ENCODE measurements around the gene CAT.

CAT gene

DNA sequence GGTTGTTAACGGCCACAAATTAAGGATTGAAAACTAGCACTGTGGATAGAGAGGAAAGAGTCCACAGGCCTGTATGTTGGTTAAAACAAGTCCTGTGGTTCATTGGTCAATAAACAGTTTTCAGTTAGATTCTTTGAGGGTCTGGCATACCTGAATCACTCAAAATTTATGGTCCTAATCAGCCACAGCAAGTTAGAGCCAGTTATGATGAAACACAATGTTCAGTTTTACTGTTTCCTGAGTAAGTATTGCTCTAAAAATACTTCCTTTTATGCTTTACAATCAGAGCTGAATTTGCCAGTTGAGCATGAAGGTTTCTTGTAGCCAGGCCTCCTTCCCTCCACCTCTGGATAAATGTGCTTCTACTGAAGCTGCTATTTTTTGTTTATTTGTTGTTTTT lies 12.9 kb upstream of the CAT start:
- no peak for DNase-seq

DNA sequence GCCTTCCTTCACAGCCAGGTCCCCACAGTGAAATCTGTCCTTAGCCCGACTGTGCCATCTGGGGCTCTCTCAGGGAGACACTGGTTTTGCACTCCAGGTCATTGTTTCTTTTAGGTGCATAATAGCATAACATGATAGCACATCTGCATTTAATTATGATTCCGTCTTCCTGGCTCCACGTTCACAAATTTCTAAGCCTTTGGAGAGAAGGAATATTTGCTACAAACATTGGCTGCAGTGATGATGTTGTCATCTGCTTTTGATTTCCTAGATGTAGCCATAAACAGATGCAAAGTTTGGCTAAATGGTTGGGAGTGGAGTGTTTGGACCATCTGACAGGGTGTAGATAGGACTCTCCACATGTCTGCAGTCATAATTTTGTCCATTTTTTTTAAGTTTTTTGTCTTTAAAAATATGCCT lies 12.0 kb upstream of the CAT start:
- DNase-seq: no peak

DNA sequence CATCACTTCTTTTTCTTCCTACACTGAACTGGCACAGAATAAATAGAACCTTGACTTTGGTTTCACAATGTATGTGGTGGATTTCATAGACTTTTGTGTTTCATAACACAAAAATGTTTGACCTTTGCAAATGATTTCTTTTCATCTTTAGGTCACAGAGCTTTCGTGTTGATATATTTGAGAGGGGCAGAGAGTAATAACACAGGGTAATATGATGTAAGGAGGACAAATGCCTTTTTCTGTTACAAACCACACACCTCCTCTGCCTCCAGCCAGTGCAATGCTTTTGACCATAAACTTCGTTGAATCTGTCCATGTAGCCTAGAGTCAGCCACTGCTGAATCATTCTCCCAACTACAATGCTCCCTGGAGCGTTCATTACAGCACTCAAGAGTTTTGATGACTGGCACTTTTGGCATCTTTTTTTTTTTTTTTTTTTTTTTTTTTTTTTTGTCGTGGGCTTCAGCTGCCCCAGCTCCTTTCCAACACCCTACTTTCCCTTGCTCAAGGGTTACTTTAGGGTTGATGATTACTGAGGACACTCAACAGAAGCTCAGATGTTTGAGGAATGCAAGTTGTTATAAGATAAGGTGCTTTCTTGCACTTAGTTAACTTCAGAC lies 11.4 kb upstream of the CAT start:
- no peak for DNase-seq

GRCh38 chr11:34431979-34432378 lies 6.8 kb upstream of the CAT start:
- no peak for DNase-seq

GRCh38 chr11:34432822-34433221 lies 5.9 kb upstream of the CAT start:
- DNase-seq: no peak

DNA sequence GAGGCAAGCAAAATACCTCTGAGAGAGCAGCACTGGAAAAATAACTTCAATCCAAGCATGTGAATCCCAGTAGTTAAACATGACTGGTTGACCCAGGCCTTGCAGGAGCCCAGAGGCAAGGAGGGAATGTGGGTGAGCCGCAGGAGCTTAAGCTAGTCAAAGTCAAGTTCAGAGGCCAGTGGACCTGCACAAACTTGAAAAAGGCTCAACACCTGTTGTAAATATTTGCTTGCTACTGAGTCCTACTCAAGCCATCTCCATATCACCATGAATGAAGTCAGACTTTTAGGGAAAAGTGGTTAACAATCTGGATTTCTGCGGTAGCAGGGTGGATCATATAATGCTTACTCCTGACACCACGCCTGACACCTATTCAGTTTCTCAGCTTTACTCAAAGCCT lies 4.8 kb upstream of the CAT start:
- no peak for DNase-seq

DNA sequence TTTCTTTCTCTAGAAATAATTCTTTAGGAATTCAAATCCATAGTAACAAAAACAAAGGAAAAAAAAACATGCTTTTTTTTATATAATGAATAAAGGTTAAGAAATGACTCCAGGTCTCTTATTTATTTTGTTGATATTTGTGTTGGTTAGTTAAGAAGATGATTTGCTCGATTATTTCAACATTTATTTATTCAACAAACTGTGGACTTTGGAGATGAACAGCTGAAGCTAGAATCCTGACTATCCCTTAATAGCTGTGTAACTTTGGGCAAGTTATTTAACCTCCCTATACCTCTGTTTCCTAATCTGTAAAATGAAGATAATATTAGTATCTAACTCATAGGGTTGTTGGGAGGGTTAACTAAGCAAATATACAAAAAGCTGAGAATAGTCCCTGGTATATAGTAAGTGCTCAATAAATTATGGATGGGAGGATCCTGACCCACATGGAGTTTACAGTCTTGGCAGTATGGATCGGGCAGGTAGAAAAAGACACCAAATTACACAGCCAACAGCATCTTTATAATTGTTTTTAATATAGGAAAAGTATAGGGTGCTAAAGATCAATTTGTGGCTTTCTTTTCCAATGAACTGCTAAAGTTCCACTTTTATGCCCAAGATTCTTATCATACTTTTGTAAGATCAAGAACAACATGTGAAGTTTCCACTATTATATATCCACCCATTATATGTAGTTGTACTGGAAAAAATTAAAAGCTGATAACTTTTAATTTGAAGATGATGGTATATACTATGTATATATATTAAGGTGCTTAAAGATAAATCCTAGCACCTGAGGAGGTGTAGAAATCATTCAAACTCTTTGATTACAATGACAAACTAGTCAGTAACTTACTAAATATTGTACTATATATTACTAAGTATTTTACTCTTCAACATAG lies 1.3 kb upstream of the CAT start:
- DNase-seq: no peak

- no peak for DNase-seq
Observed at GRCh38 chr11:34439610-34440198, 970 bp downstream of the CAT start.

DNA sequence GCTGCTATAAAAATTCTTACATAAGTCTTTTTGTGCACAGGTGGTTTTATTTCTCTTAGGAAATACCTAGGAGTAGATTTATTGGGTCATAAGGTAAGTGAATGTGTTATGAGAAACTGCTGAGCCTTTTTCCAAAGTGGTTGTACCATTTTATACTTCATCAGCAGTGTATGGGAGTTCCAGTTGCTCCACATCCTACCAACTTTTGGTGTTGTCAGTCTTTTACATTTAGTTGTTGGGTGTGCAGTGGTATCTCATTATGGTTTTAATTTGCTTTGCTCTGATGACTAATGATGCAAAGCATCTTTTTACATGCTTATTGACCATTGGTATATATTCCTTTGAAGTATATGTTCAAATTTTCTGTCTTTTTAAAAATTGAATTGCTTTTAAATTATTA lies 3.1 kb downstream of the CAT start:
- no peak for DNase-seq

DNA sequence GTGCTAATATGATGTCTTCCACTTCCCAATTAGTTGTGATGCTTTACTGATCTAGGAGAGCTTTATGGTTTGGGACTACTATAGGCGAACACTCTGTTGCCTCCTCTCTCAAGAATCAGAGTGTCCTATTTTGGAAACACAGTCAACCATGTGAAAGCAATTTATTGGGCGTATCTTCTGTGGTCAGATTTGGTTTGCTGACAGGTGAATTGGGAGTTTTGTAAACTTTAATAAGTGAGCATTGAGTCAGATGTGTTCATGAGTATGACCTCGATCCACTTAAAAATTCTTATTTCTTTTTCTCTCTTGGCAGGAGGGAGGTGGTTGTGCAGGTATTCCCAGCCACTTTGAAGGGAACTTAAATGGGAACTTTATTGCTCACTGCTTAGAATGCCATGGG lies 4.4 kb downstream of the CAT start:
- no peak for DNase-seq

DNA sequence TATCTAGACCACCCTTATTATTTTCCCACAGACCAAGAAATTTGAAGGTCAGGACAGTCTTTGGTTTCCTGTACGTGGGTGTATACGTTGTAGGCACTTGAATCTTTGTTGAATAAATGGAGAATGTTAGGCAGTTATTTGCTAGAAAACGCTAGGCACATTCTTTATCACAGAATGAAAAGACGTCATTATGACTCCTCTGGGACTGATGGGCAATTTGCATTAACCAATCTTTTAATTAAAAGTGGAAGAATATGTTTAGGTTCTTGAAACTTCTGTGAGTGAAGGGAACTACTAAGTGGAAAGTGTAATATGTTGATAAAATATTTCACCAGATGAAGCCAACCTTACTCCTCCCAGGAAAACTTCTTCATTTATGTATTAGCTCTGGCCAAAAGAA lies 5.7 kb downstream of the CAT start:
- DNase-seq: no peak

DNA sequence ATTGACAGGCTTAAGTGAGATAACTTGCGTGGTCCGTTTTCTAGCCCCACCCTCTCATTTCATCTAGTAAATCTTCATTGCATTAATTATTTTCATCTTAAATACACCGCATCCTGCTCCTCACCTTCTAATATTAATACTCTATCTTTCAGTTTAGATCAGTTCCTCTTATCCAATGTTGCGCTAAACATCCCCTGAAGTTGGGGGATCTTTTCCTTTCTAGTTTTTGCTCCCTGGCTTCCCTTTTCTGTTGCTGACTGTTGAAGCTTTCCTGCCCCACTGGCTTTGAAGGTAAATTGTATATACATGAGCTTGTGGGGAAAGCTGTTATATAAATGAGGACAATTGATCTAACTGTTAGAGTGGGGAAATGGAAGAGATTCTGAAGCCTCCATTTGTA lies 7.2 kb downstream of the CAT start:
- DNase-seq: no peak

- DNase-seq: no peak
Observed at GRCh38 chr11:34446386-34446785, 7.7 kb downstream of the CAT start.

GRCh38 chr11:34447044-34447443 lies 8.3 kb downstream of the CAT start:
- no peak for DNase-seq

DNA sequence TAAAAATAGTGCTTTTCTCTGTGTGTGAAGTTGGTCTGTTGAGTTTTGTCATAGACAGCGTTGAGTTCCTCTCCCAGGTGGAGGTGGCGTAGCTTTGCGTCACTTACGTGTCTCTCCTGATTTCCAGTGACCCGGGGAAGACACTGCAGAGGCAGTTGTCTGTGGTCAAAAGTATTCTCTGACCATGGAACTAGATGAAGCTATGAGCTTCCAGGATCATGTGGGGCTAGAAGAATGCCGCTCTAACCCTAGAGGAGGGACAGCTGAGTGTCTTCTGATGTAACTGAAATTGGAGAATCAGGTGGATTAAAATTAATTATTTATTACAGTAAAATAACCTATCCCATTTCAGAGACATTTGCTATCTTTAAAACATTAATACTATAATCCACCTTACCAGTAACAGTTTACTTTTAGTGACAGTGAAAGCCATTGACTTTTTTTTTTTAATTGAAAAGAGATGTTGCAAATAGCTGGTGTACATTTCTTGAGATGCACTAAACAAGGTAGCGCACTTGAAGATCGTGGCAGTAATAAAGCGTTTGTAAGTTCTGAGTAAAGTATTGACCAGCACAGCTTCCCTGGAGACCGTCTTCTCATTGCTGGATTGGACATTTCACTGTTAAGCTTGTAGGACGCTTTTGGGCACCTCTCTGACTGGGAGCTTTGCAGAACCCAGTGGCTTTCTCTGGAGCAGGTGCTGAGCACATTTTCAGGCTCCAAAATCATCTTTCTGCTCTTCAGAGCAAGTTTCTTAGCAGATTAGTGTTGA lies 9.7 kb downstream of the CAT start:
- no peak for DNase-seq

- no peak for DNase-seq
Observed at GRCh38 chr11:34449013-34449412, 10.3 kb downstream of the CAT start.

DNA sequence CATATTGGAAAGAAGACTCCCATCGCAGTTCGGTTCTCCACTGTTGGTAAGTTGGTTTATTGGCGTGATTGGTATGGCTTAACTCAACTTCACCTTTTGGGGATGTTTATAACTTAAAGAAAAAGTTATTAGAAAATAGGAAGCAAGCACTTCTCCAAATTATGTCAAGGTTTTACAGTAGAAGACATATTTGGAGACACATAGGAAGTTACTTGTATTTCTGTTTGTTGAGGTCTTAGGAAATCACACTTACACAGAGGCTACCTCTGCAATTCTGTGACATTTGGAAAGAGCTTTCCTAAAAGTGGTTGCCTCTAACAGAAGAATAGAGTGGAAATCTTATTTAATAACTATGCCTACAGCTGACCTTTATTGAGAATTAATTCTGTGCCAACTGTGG lies 12.3 kb downstream of the CAT start:
- no peak for DNase-seq

- no peak for DNase-seq
Observed at GRCh38 chr11:34454308-34455032, 15.7 kb downstream of the CAT start.

- no peak for DNase-seq
Observed at GRCh38 chr11:34457607-34458006, 18.9 kb downstream of the CAT start.

GRCh38 chr11:34458525-34458924 lies 19.8 kb downstream of the CAT start:
- no peak for DNase-seq

DNA sequence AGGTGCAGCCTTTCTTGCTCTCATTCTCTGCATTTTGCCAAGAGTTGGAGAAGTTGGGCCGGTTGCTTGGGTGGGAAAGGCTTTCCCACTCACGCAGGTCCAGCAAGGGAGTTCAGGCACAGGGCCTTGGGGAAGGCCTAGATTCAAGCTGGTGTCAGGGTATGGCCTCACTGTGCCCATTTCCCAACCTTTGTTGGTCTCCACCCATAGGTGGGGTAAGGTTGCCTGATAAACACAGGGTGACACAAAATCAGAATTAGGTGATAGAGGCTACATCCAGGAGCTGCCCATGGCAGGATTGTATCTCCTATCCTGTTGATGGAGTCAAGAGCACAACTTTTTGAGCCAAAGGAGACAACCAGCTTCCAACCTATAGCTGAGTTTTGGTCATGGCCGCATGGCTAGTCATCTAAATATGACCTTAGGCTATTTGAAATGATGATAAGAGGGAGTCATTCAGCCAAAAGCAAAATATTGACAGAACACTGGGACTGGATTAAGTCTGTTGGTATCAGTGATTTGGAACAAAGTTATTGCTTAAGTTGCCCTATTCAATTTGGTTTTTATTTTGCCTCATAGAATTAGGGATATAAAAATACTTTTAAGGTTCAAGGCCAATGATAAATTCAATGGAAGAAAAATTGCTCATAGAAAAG lies 20.9 kb downstream of the CAT start:
- no peak for DNase-seq

DNA sequence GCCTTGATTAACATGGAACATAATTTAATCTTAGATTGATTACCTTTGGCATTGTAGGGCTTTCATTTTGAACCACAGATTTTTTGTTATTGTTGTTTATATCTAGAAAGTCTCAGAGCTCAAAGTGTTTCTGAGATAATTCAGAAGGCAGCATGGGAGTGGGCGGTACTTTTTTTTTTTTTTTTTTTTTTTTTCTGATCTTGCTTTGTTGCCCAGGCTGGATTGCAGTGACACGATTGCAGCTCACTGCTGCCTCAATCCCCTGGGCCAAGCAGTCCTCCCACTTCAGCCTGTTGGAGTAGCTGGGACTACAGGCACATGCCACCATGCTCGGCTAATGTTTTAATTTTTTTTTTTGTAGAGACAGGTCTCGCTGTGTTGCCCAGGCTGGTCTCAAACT lies 21.5 kb downstream of the CAT start:
- DNase-seq: no peak
